Measurements from ENCODE around the gene TAF3.

GRCh38 chr10:7998831-7999230 lies 180.5 kb downstream of the TAF3 start:
- TF ChIP-seq POLR2A (IDR thresholded peaks at IDR 0.05) = no peak
- no peak for TF ChIP-seq CTCF (IDR thresholded peaks at IDR 0.05)
- no peak for TF ChIP-seq POLR2AphosphoS5 (IDR thresholded peaks at IDR 0.05)

All from breast epithelium (tissue), 3 donors.